NT2/D1 (cell line): ENCODE data around the gene TNFRSF21.
A peak's percentile ranks its signal among the peaks of the same experiment; 100 is the strongest.

Source experiments
- DNase-seq: peaks from one replicate; pipeline ENCODE4 v3.0.0-alpha.2; 2011; ENCODE audit warnings: low read depth, low spot score
- H3K27me3 ChIP-seq: 2 replicates; pipeline ENCODE4 v1.6.0; 2011; ENCODE audit warnings: mild to moderate bottlenecking; ENCODE audit not compliant: insufficient read length, insufficient read depth
- H3K36me3 ChIP-seq: 2 replicates; pipeline ENCODE4 v1.6.1; 2011; ENCODE audit warnings: mild to moderate bottlenecking, low read length, mixed read lengths; ENCODE audit not compliant: insufficient read depth, insufficient read length
- H3K4me1 ChIP-seq: 2 replicates; pipeline ENCODE4 v1.5.1; 2011; ENCODE audit not compliant: insufficient read depth, insufficient read length
- H3K4me3 ChIP-seq: 2 replicates; pipeline ENCODE4 v1.5.1; 2011; ENCODE audit warnings: low read depth; ENCODE audit not compliant: insufficient read length
- H3K9ac ChIP-seq: 2 replicates; pipeline ENCODE4 v1.6.0; 2011; ENCODE audit warnings: low read depth; ENCODE audit not compliant: insufficient read length
- H3K9me3 ChIP-seq: 2 replicates; pipeline ENCODE4 v1.5.1; 2011; ENCODE audit warnings: mild to moderate bottlenecking, low read length; ENCODE audit not compliant: insufficient read depth
- SUZ12 ChIP-seq: IDR thresholded peaks from 2 replicates; pipeline ENCODE4 v1.6.1; 2011; ENCODE audit not compliant: insufficient read length, insufficient read depth; ENCODE audit errors: extremely low read depth
- YY1 ChIP-seq: IDR thresholded peaks from 2 replicates; pipeline ENCODE4 v1.6.1; 2011; ENCODE audit not compliant: insufficient read length, insufficient read depth
- ZNF274 ChIP-seq: IDR thresholded peaks from 2 replicates; pipeline ENCODE4 v1.6.1; 2011; ENCODE audit warnings: mild to moderate bottlenecking, low read depth, low read length

The TNFRSF21 gene

DNA sequence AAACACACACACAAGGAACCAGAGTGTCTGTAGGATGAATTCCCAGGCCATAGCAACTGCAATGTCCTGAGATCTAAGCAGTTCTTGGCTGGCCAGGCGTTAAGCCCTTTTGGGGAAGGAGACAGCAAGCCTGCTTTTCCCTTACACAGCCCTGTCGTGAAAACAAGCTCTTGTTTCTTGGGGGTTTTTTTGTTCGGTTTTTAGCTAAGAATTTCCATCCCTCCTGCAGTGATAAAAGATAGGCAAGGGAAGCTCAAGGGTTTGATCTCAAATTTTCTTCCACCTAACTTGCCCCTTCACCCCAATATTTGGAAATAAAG is 1.5 kb downstream of the TNFRSF21 start:
- Histone ChIP-seq H3K4me3 (peak overlapping the region; percentile 87), H3K36me3 (peaks cover 39% of the 10 kb centered on the region), H3K4me1 (no peaks in the 10 kb centered on the region), H3K9ac (peak overlapping the region; percentile 91), H3K9me3 (0 out of 2 replicates have a peak, but pooled peaks cover 3% of the 10 kb centered on the region), H3K27me3 (no peaks in the 10 kb centered on the region)
- no peak for TF ChIP-seq SUZ12
- no peak for TF ChIP-seq YY1
- TF ChIP-seq ZNF274: no peak
- no peak for DNase-seq

DNA sequence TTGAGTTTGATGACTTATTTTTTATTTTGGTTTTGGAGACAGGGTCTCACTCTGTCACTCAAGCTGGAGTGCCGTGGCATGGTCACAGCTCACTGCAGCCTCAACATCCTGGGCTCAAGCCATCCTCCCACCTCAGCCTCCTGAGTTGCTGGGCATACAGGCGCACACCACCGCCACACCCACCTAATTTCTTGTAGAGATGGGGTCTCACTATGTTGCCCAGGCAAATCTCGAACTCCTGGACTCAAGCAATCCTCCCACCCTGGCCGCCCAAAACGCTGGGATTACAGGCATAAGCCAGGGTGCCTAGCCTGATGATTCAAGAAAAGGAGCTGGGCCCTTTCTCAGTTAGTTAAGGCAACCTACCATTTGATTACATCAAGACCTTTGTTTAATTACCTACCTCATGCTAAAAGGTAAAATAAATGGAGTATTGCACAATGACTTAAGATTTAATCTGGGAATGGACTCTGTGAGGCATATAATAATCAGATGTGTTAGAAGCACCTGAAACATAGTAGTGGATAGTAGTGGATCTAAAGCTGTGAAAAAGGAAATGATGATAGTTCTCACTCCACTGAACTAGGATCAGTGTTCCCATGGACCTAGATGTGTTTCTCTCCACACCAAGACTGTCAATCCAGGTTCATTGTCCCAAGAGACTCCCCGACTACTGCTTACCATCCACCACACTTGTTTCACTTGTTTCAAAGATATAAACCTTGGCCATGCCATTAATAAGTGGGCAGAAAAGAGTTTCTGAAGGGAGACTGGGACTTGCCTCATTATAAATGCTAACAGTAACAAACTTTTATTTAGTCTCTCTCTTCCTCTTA is 2.1 kb downstream of the TNFRSF21 start:
- Histone ChIP-seq H3K9ac (peak overlapping the region; percentile 91), H3K36me3 (peaks cover 43% of the 10 kb centered on the region), H3K9me3 (no peaks in the 10 kb centered on the region), H3K4me1 (no peaks in the 10 kb centered on the region), H3K4me3 (peak overlapping the region; percentile 87), H3K27me3 (no peaks in the 10 kb centered on the region)
- no peak for TF ChIP-seq YY1
- no peak for TF ChIP-seq ZNF274
- TF ChIP-seq SUZ12: no peak
- DNase-seq: no peak

DNA sequence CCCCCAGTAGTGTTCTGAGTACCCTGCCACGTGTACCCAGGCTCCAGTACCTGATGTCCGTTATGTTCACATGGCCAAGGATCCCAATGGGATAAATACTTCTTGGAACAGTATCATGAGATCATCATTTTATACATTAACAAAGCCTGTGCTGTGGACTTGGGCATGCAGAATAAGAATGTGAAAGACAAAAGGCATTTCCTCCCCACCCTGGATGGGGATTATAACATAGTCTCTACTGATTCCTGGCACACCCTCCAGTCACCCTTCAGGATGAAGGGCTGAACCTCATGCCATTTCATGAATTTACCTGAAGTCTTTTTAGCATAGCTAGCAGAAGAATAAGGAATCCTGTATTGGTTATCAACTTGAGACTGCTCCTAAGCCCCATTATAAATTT is 2.8 kb downstream of the TNFRSF21 start:
- H3K4me3 ChIP-seq: no peak overlapping the region
- peaks cover 45% of the 10 kb centered on the region for H3K36me3 ChIP-seq
- no peaks in the 10 kb centered on the region for H3K4me1 ChIP-seq
- no peaks in the 10 kb centered on the region for H3K9me3 ChIP-seq
- DNase-seq: no peak
- H3K27me3 ChIP-seq: no peaks in the 10 kb centered on the region
- no peak overlapping the region for H3K9ac ChIP-seq
- TF ChIP-seq ZNF274 (no peak), YY1 (no peak), SUZ12 (no peak)

DNA sequence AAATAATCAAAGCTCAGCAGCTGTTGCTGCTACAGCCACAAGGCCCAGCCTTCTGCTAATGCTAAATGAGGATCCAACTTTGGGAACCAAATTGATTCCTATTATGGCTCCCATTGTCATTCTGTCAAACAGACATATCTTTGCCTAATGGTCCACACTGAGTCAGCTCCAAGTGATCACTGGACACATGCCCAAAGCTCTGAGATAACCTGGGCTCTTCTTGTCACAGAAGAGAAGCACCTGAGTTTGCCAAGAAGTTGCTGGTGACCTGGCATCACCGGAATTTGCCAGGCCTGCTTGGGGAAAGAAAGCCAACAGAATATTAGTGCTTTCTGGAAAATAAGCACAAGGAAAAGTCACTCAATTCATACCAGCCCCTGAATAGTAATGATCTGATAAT is 5.8 kb downstream of the TNFRSF21 start:
- no peaks in the 10 kb centered on the region for H3K27me3 ChIP-seq
- H3K4me1 ChIP-seq: no peaks in the 10 kb centered on the region
- no peak overlapping the region for H3K9ac ChIP-seq
- H3K36me3 ChIP-seq: peaks cover 49% of the 10 kb centered on the region
- TF ChIP-seq ZNF274 (no peak), YY1 (no peak), SUZ12 (no peak)
- H3K9me3 ChIP-seq: no peaks in the 10 kb centered on the region
- DNase-seq: no peak
- no peak overlapping the region for H3K4me3 ChIP-seq

DNA sequence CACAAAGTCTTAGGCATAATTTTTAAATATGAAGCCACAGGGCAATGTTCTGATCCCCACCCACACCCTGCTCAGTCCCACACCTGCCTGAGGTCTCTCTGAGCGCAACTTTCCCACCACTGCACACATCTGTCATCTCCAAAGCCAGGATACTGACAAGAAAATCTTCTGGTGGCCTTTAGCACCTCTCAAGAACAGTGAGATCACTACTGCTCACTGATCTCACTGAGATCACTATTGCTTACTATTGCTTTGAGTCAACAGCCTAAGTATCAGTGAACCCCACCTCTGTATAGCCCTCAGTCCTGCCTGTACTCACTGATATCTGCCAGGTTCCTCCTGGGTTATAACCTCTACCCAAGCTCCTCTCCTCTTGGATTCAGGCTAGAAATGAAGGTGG is 6.4 kb downstream of the TNFRSF21 start:
- Histone ChIP-seq H3K9me3 (no peaks in the 10 kb centered on the region), H3K4me1 (no peaks in the 10 kb centered on the region), H3K4me3 (no peak overlapping the region), H3K27me3 (no peaks in the 10 kb centered on the region), H3K9ac (no peak overlapping the region), H3K36me3 (peaks cover 47% of the 10 kb centered on the region)
- DNase-seq: no peak
- TF ChIP-seq YY1 (no peak), SUZ12 (no peak), ZNF274 (no peak)

DNA sequence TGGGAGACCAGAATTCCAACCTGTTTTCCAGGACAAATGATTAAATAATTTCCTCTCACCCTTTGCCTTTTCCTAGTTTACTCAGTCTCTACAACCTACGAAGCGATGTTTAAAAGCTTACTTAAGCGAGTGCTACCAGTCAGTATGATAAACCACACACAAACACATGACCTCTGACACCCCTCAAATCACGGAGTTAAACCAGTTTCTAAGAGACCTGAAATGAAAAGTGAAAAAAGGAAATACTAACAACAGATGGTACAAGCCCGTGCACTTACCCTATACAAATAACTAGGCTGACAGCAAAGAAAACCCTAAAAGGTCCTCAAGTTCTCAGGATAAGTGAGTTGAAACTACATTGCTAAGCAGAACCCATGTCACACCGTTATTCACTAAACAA is 7.7 kb downstream of the TNFRSF21 start:
- H3K4me3 ChIP-seq: no peak overlapping the region
- no peak for DNase-seq
- H3K9ac ChIP-seq: no peak overlapping the region
- H3K27me3 ChIP-seq: no peaks in the 10 kb centered on the region
- TF ChIP-seq SUZ12 (no peak), ZNF274 (no peak), YY1 (no peak)
- H3K9me3 ChIP-seq: no peaks in the 10 kb centered on the region
- H3K36me3 ChIP-seq: peaks cover 42% of the 10 kb centered on the region
- no peaks in the 10 kb centered on the region for H3K4me1 ChIP-seq

DNA sequence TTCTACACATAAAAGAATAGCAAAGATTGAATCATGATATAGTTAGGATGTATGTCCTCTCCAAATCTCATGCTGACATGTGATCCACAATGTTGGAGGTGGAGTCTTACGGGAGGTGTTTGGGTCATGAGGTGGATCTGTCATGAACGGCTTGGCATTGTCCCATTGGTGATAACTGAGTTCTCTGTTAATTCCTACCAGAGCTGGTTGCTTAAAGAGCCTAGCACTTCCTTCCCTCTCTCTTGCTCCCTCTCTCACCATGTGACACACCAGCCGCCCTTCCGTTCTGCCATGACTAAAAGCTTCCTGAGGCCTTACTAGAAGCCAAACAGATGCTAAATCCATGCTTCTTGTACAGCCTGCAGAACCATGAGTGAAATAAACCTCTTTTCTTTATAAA is 8.3 kb downstream of the TNFRSF21 start:
- no peak for DNase-seq
- no peaks in the 10 kb centered on the region for H3K4me1 ChIP-seq
- H3K27me3 ChIP-seq: no peaks in the 10 kb centered on the region

More for the DNA sequence above, 8.3 kb downstream of the TNFRSF21 start:
- Histone ChIP-seq H3K9ac (no peak overlapping the region), H3K9me3 (no peaks in the 10 kb centered on the region), H3K36me3 (peaks cover 38% of the 10 kb centered on the region), H3K4me3 (no peak overlapping the region)
- TF ChIP-seq YY1: no peak
- TF ChIP-seq SUZ12: no peak
- no peak for TF ChIP-seq ZNF274
